ENCODE data around the gene PRKAR1B. TPM values are rescaled to one million over a fixed set of nuclear protein-coding genes. Genes with fewer than 3 reads are reported as not detected.

The PRKAR1B gene
- total RNA-seq, 2 donors from 2014 or later = 2.0 to 3.4 TPM

DNA sequence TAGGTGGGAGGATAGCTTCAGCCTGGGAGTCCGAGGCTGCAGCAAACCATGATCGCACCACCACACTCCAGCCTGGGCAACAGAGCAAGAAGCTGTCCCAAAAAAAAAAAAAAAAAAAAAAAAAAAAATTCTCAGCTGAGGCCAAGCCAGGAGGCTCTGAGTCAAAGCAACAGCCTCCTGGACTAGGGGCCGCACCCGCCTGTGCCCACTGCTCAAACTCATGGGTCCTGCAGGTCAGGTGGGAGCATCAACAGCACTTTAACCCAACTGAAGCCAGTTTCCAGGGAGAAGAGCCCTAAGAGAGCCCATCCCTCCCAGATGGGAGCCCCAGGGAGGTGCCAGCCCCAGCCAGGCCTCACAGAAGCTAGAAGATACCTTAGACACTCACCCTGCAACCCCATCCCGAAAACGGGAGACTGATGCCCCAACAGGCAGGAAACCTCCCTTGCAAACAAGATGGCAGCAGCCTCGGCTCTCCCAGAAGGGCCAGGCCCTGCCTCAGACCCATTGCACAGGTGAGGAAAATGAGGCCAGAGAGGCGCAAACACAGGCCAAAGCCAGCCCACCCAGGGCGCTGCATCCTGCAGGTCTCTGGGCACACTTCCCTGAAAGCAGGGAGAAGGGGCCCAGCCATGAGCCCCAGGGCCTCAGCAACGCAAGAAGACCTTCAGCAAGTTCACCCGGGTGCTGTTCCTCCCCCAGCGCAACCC is 218.5 kb downstream of the PRKAR1B start:
- DNase-seq (peak in 2 of 4 donors; percentile 6 to 8), ATAC-seq (no peak)
- Histone ChIP-seq H3K36me3 (replicated peaks in 1 of 2; ENCODE audit: insufficient read depth in 1 of 2, low read depth in 2 of 2) (peaks cover 0 to 11% of the 10 kb centered on the region in 2 donors), H3K27ac (no peak overlapping the region), H3K4me1 (peaks cover 56% of the 10 kb centered on the region), H3K27me3 (no peaks in the 10 kb centered on the region), H3K4me3 (no peak overlapping the region), H3K9me3 (no peaks in the 10 kb centered on the region)
- intact Hi-C loops (cut with DNase I) = no loop called here
- no peak for TF ChIP-seq CTCF (IDR thresholded peaks at IDR 0.05)
- TF ChIP-seq POLR2A (IDR thresholded peaks at IDR 0.05) = no peak
- 91 to 96% methylated on average over 4 to 12 of the region's 12 CpGs for WGBS, 2 donors

DNA sequence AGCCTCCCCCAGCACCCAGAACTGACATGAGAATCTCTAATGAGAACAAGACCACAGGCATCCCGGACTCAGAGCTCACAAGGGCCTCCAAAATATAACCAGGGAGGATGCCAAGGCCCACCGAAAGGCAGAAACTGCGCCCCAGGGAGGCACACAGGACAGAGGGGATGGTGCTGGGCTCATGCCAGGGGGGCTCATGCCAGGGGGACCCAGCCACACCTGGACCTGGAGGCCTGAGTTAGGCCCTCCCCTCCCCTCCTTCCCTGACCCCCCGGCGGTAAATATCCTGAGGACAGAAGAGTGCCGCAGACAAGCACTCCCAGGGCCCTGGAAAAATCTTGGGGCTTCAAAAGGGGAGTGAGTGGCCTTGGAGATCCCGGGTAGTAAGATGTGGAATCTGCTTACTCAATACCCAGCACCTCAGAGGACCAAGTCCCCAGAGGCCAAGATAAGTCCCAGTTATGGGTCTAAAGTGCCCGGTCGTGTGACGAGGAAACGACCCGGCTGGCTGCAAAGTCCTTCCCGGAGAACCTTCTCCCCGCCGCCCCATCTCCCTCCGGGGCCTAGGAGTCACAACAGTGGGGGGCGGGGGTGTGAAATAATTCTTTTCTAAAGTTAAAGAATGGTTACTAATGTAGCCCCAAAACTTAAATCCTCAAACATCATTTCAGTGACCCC is 219.3 kb downstream of the PRKAR1B start:
- Histone ChIP-seq H3K36me3 (replicated peaks in 1 of 2; ENCODE audit: insufficient read depth in 1 of 2, low read depth in 2 of 2) (peaks cover 0 to 11% of the 10 kb centered on the region in 2 donors), H3K4me1 (peaks cover 55% of the 10 kb centered on the region), H3K27me3 (no peaks in the 10 kb centered on the region), H3K27ac (peak overlapping the region in 2 of 4 donors; percentile 92 to 99), H3K9me3 (no peaks in the 10 kb centered on the region), H3K4me3 (no peak overlapping the region)
- intact Hi-C loops (cut with DNase I) = no loop called here
- ATAC-seq (no peak), DNase-seq (peak in 2 of 4 donors; percentile 13 to 14)
- 87 to 91% methylated on average over 12 to 17 of the region's 17 CpGs for WGBS, 2 donors
- TF ChIP-seq POLR2A (IDR thresholded peaks at IDR 0.05) (no peak), CTCF (IDR thresholded peaks at IDR 0.05) (no peak)

- Histone ChIP-seq H3K4me1 (peaks cover 55% of the 10 kb centered on the region), H3K27ac (peak overlapping the region in 3 of 4 donors; percentile 92 to 99 (median 94)), H3K9me3 (no peaks in the 10 kb centered on the region), H3K36me3 (replicated peaks in 1 of 2; ENCODE audit: insufficient read depth in 1 of 2, low read depth in 2 of 2) (peaks cover 0 to 11% of the 10 kb centered on the region in 2 donors), H3K4me3 (no peak overlapping the region), H3K27me3 (no peaks in the 10 kb centered on the region)
- WGBS, 2 donors = 92 to 93% methylated on average over 12 to 14 of the region's 15 CpGs
- no peak for TF ChIP-seq POLR2A (IDR thresholded peaks at IDR 0.05)
- no peak for TF ChIP-seq CTCF (IDR thresholded peaks at IDR 0.05)
- peak; percentile 1 to 12 (median 10) for DNase-seq
- no peak for ATAC-seq
- intact Hi-C loops (cut with DNase I) = no loop called here
Observed at GRCh38 chr7:506921-507622, 220.0 kb downstream of the PRKAR1B start.

DNA sequence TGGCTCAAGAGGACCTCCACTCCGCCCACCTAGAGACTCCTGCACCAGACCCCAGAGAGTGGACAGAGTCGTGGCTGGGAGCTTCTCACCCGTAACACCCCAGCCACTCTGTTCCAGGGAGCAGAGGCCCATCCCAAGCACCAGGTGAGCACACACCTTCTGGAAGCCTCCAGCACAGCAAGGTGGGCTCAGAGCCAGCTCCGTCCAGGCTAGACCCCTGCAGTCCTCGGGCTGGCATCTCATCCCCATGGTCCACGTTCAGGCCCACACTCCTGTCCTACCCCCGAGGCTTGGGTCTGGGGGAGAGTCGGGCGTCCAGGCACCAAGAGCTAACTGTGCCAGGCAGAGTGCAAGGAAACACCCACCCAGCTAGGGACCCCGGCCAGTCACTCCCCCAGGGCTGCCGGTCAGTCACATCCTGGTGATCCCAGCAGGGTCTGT is 220.7 kb downstream of the PRKAR1B start:
- Histone ChIP-seq H3K4me3 (no peak overlapping the region), H3K4me1 (peaks cover 56% of the 10 kb centered on the region), H3K27me3 (no peaks in the 10 kb centered on the region), H3K9me3 (no peaks in the 10 kb centered on the region), H3K27ac (peak overlapping the region in 3 of 4 donors; percentile 92 to 99 (median 94)), H3K36me3 (replicated peaks in 1 of 2; ENCODE audit: insufficient read depth in 1 of 2, low read depth in 2 of 2) (peaks cover 0 to 9% of the 10 kb centered on the region in 2 donors)
- intact Hi-C loops (cut with DNase I) = no loop called here
- DNase-seq = peak; percentile 3 to 25 (median 20)
- 94 to 97% methylated on average over 5 to 11 of the region's 11 CpGs for WGBS, 2 donors
- no peak for TF ChIP-seq POLR2A (IDR thresholded peaks at IDR 0.05)
- no peak for TF ChIP-seq CTCF (IDR thresholded peaks at IDR 0.05)
- no peak for ATAC-seq
